Measurements from ENCODE around the gene RAB19. TPM values are rescaled to one million over a fixed set of nuclear protein-coding genes. Genes with fewer than 3 reads are reported as not detected.
"Not testable (repeated sequence)": the region's sequence is repeated elsewhere in the genome, so short reads cannot be mapped to it uniquely, and the experiment has no call there.

RAB19 gene
- total and polyA plus RNA-seq, 2 of the 8 experiments (the other 6 are each of a cell fraction or from before 2014, with no cell fraction given), result 9.8 to 11.0 TPM

DNA sequence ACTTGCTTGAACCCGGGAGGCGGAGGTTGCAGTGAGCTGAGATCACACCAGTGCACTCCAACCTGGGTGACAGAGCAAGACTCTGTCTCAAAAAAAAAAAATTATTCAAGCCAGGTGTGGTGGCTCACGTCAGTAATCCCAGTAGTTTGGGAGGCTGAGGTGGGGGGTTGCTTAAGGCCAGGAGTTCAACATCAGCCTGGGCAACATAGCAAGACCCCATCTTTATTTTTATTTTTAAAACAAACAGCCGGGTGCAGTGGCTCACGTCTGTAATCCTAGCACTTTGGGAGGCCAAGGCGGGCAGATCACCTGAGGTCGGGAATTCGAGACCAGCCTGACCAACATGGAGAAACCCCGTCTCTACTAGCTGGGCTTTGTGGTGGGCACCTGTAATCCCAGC is 12.0 kb downstream of the RAB19 start:
- H4K20me1 ChIP-seq (replicated peaks in 1 of 2; ENCODE audit: control insufficient read depth in 1 of 2, insufficient read depth in 2 of 2, low read length in 2 of 2); H3K9me3 ChIP-seq (ENCODE audit: insufficient read depth in 2 of 2, low read depth in 1 of 2, low read length in 1 of 2); DNase-seq (ENCODE audit: low read depth in 1 of 2, low spot score in 2 of 2); H3K14ac ChIP-seq (ENCODE audit: insufficient read length); H3K79me2 ChIP-seq (ENCODE audit: control insufficient read depth in 1 of 2, insufficient read depth in 2 of 2, low read length in 2 of 2); H3K79me1 ChIP-seq (ENCODE audit: low read depth, low read length); H3K4me3 ChIP-seq (ENCODE audit: extremely low read depth in 1 of 4, insufficient read depth in 2 of 4, low read depth in 3 of 4, low read length in 4 of 4); H2BK12ac ChIP-seq (ENCODE audit: low read depth, low read length); H3K36me3 ChIP-seq (ENCODE audit: control insufficient read depth in 2 of 4, insufficient read depth in 4 of 4, low read length in 3 of 4); H3K4ac ChIP-seq (replicated peaks; ENCODE audit: insufficient read length, low read depth, low read length); H3K23me2 ChIP-seq (ENCODE audit: low read depth, low read length); H3K9ac ChIP-seq (replicated peaks in 1 of 4; ENCODE audit: extremely low read depth in 1 of 4, low read depth in 3 of 4, low read length in 3 of 4); FAIRE-seq; H3K4me1 ChIP-seq (replicated peaks in 1 of 4; ENCODE audit: control insufficient read depth in 3 of 4, insufficient read depth in 4 of 4, low read length in 3 of 4); H3K23ac ChIP-seq (ENCODE audit: insufficient read length); H3K18ac ChIP-seq (ENCODE audit: extremely low read depth, low read length); H2BK120ac ChIP-seq (replicated peaks; ENCODE audit: low read depth, low read length); H2AFZ ChIP-seq (ENCODE audit: low read length); H2AK5ac ChIP-seq (ENCODE audit: low read depth, low read length); POLR2A ChIA-PET (ENCODE audit: partially characterized antibody); H3K27ac ChIP-seq (ENCODE audit: low read depth, low read length); H3K4me2 ChIP-seq (ENCODE audit: insufficient read depth in 1 of 2, low read depth in 2 of 2, low read length in 2 of 2); H3K56ac ChIP-seq (replicated peaks; ENCODE audit: insufficient read length, low read depth, low read length); H2BK15ac ChIP-seq (ENCODE audit: low read length); H4K8ac ChIP-seq (ENCODE audit: extremely low read depth, insufficient read depth, low read length); H3K27me3 ChIP-seq (replicated peaks in 1 of 4; ENCODE audit: control insufficient read depth in 3 of 4, extremely low read depth in 1 of 4, insufficient read depth in 3 of 4, low read length in 3 of 4); H2BK20ac ChIP-seq (ENCODE audit: low read length); H4K91ac ChIP-seq (replicated peaks; ENCODE audit: insufficient read length, low read length); H4K5ac ChIP-seq (ENCODE audit: insufficient read length, low read depth, low read length); H2BK5ac ChIP-seq (ENCODE audit: low read depth, low read length): not testable (repeated sequence)
- 91% methylated on average over 9 of the region's 9 CpGs; no CpG with 5 or more reads in 1 of the 2 experiments for WGBS, 2 experiments (ENCODE audit: extremely low coverage in 1 of 2, insufficient coverage in 1 of 2, insufficient read length in 1 of 2, insufficient replicate concordance in 2 of 2, low coverage in 1 of 2, low lambda C conversion rate in 2 of 2, missing lambda C conversion rate in 1 of 2)
- CTCF ChIA-PET (ENCODE audit: partially characterized antibody), result interaction anchor here (1.2 to 1.3 kb wide), 4 partner anchors 12 to 36 kb away, joined by 3 to 5 read pairs (median 3); no protein-coding TSS in a partner anchor

All from H1 (cell line).